Smooth muscle cell of the umbilical artery (primary cell): Measurements from ENCODE around the gene YIPF4. TPM values are rescaled to one million over a fixed set of nuclear protein-coding genes. Genes with fewer than 3 reads are reported as not detected.

Experiments
- total RNA-seq: library from RNA; depleted of rRNA; stranded (reverse); fragments of >200 nt; gene quantifications from 2 replicates; pipeline ENCODE4 v1.2.3, GENCODE V29; 2014

Gene YIPF4
- total RNA-seq, result 36.2 and 38.0 TPM in 2 replicates

GRCh38 chr2:32277674-32278477 is at the start of gene YIPF4:
Gene YIPF4, plus strand, starts transcription at chr2:32277904. Its CDS starts 252 bp downstream, at chr2:32278156.

GRCh38 chr2:32264422-32265105 is 13.1 kb upstream of the YIPF4 start, which contains the start of gene NLRC4:
Gene NLRC4, minus strand, starts transcription at chr2:32264886. Its CDS starts 8,111 bp downstream, at chr2:32256775.

GRCh38 chr2:32356681-32357317 is 79.1 kb downstream of the YIPF4 start, which contains the start of gene BIRC6:
Gene BIRC6, plus strand, starts transcription at chr2:32357023. Its CDS starts 139 bp downstream, at chr2:32357162.

Other genes starting within 250 kb of the YIPF4 start
- gene DPY30, start 238.1 kb upstream of the YIPF4 start, total RNA-seq, result 65.3 and 66.3 TPM in 2 replicates
- gene SPAST, start 214.3 kb upstream of the YIPF4 start, total RNA-seq, result 28.9 and 32.7 TPM in 2 replicates
- gene SLC30A6, start 112.0 kb upstream of the YIPF4 start, total RNA-seq, result 33.4 and 37.1 TPM in 2 replicates
- not detected in 2 replicates for gene NLRC4, start 13.0 kb upstream of the YIPF4 start, total RNA-seq
- 156 and 253 TPM in 2 replicates for gene BIRC6, start 79.1 kb downstream of the YIPF4 start, total RNA-seq